HG03060 (cell line): ENCODE results near the gene STRIP2.
"Not testable (repeated sequence)": the region's sequence is repeated elsewhere in the genome, so short reads cannot be mapped to it uniquely, and the experiment has no call there.

ENCODE experiments used
- ATAC-seq: cut with Tn5 transposase; IDR thresholded peaks from one replicate; pipeline ENCODE4 v1.9.1; 2021; ENCODE audit warnings: low read depth, moderate number of reproducible peaks; ENCODE audit not compliant: unreplicated experiment

STRIP2 gene

DNA sequence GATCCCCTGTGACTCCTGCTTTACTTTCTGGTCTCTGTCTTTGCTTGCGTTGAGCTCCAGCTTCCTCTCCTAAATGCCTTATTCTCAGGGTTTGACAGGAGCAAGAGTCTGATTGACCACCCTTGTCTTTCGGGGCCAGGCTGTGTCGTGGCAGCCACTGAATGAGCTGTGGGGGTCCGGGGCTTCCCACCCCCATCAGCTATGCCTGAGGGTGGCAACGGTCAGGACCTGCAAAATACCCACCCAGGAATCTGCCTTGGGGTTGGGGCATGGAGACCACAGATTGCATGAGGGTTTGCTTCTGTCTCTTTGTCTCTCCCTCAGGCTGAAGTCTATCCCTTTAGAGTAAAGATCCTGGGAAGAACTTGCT, 88.7 kb downstream of the STRIP2 start:
- no peak for ATAC-seq

DNA sequence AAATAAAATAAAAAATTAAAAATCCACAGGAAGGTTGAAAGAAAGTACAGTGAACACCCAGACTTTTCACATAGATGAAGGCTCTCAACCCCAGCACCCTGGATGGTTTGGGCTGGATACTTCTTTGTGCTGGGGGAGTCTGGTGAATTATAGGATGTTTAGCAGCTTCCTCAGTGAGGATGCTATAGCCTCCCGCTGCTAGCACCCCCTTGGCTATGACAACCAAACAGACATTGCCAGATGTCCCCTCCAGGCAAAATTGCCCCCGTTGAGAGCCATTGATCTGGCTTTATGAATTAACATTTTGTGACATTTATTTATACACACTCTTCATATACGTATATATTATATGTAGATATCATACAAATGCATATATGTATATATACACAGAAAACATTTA, 89.7 kb downstream of the STRIP2 start:
- no peak for ATAC-seq

DNA sequence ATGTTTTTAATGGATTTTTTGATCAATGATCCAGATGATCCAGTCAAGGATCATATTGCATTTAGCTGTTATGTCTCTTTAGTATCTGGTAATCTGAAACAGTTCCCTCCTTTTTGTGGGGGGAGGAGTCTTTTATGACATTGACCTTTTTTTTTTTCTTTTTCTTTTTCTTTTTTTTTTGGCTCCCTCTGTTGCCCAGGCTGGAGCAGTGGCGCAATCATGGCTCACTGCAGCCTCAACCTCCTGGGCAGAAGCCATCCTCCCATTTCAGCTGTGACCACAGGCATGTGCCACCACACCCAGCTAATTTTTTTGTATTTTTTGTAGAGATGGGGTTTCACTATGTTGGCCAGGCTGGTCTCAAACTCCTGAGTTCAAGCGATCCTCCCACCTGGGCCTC, 90.2 kb downstream of the STRIP2 start:
- ATAC-seq, result not testable (repeated sequence)

DNA sequence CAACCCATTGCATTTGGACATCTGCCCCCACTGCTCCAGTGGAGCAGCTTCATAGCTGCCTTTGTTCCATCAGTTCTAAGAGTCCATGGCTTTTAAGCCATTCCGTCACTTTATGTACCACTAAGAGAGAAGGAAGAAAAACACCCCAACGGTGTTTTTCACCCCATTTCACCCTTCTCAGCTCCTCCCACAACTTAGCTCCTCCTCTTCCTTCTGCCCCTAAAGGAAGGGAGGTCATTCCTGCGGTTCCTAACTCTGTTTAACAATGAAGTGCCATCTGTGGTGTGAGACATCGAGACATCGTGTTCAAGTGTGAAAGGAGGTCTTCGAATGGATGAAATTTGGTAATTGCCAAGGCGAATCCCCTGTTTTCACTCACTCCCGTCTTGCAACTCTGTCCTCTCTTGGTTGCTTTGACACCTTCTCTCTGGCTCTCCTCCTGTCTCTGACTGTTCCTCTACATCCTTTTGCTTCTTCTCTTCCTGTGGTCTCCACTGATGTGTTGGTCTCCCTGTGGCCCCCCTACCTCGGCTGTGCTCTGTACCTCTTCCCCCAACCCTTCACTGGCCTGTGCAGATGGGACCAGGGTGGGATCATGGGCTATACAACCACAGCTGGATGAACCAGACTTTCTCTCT, 91.1 kb downstream of the STRIP2 start:
- ATAC-seq, result no peak

DNA sequence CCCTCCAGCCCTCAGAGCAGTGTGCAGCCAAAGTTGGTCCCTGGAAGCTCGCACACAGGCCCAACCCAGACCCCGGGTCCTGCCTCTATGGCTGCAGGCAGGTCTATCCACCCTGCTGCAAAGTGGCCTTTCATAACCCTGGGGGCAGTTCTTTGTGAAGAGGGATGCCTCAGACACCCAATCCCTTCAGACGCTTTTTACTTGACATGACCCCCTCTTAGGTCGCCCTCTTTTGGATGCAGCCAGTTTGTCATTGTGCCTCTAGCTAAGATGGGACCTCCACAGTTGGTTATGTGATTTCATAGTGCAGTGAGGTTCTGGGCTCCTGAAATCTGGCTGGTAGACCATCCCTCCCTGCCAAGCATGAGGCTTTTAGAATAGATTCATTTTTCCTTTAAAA, 95.4 kb downstream of the STRIP2 start:
- no peak for ATAC-seq

DNA sequence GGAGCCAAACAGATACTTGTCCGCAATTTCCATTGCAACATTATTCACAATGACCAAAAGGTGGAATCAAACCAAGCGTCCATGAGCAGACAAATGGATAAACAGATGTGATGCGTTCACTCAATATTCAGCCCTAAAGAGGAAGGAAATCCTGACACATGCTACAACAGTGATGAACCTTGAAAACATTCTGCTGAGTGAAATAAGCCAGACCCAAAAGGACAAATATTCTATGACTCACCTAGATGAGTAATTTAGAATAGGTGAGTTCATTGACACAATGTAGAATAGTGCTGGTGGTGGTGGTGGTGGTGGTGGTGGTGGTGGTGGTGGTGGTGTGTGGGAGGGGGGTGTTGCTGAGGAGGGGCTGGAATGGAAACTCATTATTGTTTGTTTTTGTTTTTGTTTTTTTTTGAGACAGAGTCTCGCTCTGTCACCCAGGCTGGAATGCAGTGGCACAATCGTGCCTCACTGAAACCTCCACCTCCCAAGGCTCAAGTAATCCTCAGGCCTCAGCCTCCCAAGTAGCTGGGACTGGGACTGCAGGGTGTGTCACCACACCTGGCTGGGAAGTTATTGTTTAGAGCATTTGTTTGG, 96.7 kb downstream of the STRIP2 start:
- no peak for ATAC-seq

DNA sequence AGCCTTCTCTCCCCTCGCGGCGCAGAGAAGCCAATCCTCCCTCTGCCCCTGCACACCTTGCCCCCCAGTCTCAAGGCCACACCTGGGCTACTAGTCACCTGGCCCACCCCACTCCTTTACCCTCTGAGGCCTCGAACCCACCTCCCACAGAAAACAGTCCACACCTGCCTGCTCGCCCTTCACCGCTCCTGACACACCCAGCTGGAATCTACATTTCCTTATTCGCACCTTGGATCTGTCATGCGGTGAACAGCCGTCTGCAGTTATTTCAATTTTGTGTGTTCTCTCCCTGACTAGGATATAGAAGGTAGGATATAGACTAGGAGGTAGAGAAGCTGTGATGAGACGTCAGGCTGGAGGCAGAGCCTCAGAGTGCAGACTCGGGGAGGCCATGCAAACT, 97.5 kb downstream of the STRIP2 start:
- ATAC-seq, result no peak

DNA sequence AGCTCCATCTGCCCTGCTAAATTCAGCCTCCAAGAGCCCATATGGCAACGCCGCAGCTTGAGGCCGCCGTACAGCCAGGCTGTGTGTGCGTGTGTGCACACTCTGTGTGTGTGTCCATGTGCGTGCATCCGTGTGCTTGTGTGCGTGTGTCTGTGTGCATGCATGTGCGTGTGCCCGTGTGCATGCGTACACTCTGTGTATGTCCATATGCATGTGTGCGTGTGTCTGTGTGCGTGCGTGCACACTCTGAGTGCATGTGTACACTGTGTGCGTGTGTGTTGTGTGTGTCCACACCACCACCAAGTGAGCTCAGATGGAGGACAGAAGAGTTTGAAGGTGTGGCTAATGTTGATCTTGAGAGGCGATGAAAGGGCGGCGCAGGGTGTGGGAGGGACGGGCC, 98.1 kb downstream of the STRIP2 start:
- ATAC-seq, result no peak

DNA sequence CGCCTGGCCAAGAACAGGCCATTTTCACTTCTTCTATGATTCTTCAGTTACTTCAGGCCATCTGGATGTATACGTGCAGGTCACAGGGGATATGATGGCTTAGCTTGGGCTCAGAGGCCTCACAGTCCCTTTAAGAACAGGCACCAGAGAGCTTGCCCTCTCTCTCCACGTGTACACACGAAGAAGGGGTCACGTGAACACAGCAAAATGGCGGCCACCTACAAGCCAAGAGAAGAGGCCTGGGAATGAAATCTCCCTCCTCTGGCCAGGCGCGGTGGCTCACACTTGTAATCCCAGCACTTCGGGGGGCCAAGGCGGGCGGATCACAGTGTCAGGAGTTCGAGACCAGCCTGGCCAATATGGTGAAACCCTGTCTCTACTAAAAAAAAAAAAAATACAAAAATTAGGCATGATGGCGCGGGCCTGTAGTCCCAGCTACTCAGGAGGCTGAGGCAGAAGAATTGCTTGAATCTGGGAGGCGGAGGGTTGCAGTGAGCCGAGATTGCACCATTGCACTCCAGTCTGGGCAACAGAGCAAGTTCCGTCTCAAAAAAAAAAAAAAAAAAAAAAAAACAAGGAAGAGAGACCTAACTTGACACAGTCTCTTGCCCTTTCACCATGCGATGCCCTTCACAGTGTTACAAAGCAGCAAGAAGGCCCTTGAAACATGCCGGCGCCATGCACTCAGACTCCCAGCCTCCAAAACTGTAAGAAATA, 100.5 kb downstream of the STRIP2 start:
- ATAC-seq, result not testable (repeated sequence)

DNA sequence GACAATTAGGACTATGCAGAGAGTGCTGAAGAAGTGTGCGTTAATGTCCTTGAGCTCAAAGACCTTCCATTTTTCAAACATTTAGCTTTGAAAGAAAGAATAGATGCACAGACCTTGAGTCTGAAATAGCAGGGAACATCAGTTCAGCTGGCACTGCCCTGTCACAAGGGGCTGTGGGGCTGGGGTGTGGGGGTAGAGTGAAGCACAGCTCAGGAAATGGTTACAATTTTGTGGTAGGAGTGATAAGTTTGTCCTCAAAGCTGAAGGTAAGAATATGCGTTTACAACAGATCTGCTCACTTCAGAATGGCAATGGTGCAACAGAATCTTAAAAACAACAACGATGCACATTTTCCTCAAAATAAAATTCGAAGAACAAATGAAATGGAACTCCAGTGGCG, 101.7 kb downstream of the STRIP2 start:
- no peak for ATAC-seq

DNA sequence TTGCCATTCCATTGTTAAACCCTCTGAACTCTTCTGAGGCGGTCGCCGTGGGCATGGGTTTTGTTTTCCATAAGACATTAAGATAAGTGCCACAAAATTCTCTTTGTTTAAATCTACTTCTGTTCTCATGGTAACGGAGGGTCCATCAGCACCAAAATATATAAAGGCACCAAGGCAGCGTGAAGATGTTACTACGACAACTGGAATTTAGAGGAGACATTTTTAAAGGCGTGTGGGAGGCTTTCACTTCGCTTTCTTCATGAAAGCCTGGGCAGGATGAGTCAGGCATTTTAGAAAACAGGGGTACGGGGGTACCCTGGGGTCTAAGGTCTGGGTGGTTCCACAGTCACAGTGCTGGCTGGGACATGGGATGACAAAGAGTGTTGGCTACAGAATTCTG, 102.1 kb downstream of the STRIP2 start:
- no peak for ATAC-seq
